Measurements from ENCODE around the gene OTOP3. TPM values are rescaled to one million over a fixed set of nuclear protein-coding genes. Genes with fewer than 3 reads are reported as not detected.
A peak's percentile ranks its signal among the peaks of the same experiment; 100 is the strongest.

OTOP3 gene
- total and polyA plus RNA-seq, 2 donors (not counting 1 experiment from before 2014, with no cell fraction given): not detected

GRCh38 chr17:74959826-74960515 lies 24.3 kb downstream of the OTOP3 start:
- H3K9ac ChIP-seq (ENCODE audit: insufficient read depth, low read length): no peak overlapping the region
- no peak overlapping the region for H3K4me3 ChIP-seq (replicated peaks in 1 of 4; ENCODE audit: control extremely low read depth in 1 of 4, insufficient read depth in 1 of 4, low read depth in 3 of 4, low read length in 4 of 4)
- H3K4me2 ChIP-seq (ENCODE audit: extremely low read depth, insufficient read depth, low read length): no peak overlapping the region
- no peak overlapping the region for H2AFZ ChIP-seq (ENCODE audit: low read length)
- H3K79me2 ChIP-seq (ENCODE audit: control insufficient read depth, insufficient read depth, low read length): no peaks in the 10 kb centered on the region
- DNase-seq (ENCODE audit: low read depth in 2 of 2): peak in 1 of 2 donors; percentile 48
- H3K4me1 ChIP-seq (ENCODE audit: control insufficient read depth, extremely low read depth, insufficient read depth, low read length): no peaks in the 10 kb centered on the region
- H3K36me3 ChIP-seq (ENCODE audit: control insufficient read depth, insufficient read depth, low read length): no peaks in the 10 kb centered on the region
- H3K27ac ChIP-seq (ENCODE audit: insufficient read depth, low read length): no peak overlapping the region
- no peak for TF ChIP-seq CTCF (conservative IDR thresholded peaks at IDR 0.05 in 1 of 2, IDR thresholded peaks at IDR 0.05 in 1 of 2; ENCODE audit: low read depth in 1 of 2, low read length in 2 of 2)
- no peak for TF ChIP-seq EZH2 (IDR thresholded peaks at IDR 0.05; ENCODE audit: low read length, missing control alignments)
- H3K9me3 ChIP-seq (ENCODE audit: control insufficient read depth, insufficient read depth, low read depth, low read length): no peaks in the 10 kb centered on the region
- peaks cover 4% of the 10 kb centered on the region for H3K27me3 ChIP-seq (ENCODE audit: control insufficient read depth, insufficient read depth, low read length)
- H4K20me1 ChIP-seq (ENCODE audit: control insufficient read depth, extremely low read depth, insufficient read depth, low read length): no peaks in the 10 kb centered on the region

GRCh38 chr17:74960570-74961342 lies 25.1 kb downstream of the OTOP3 start:
- DNase-seq (ENCODE audit: low read depth in 2 of 2): peak; percentile 29 to 38

More at GRCh38 chr17:74960570-74961342, 25.1 kb downstream of the OTOP3 start:
- Histone ChIP-seq H3K36me3 (ENCODE audit: control insufficient read depth, insufficient read depth, low read length) (no peaks in the 10 kb centered on the region), H3K4me2 (ENCODE audit: extremely low read depth, insufficient read depth, low read length) (no peak overlapping the region), H3K27ac (ENCODE audit: insufficient read depth, low read length) (no peak overlapping the region), H3K4me3 (replicated peaks in 1 of 4; ENCODE audit: control extremely low read depth in 1 of 4, insufficient read depth in 1 of 4, low read depth in 3 of 4, low read length in 4 of 4) (no peak overlapping the region), H3K79me2 (ENCODE audit: control insufficient read depth, insufficient read depth, low read length) (no peaks in the 10 kb centered on the region), H3K27me3 (ENCODE audit: control insufficient read depth, insufficient read depth, low read length) (peaks cover 2% of the 10 kb centered on the region), H4K20me1 (ENCODE audit: control insufficient read depth, extremely low read depth, insufficient read depth, low read length) (no peaks in the 10 kb centered on the region), H2AFZ (ENCODE audit: low read length) (no peak overlapping the region), H3K9ac (ENCODE audit: insufficient read depth, low read length) (no peak overlapping the region), H3K4me1 (ENCODE audit: control insufficient read depth, extremely low read depth, insufficient read depth, low read length) (no peaks in the 10 kb centered on the region), H3K9me3 (ENCODE audit: control insufficient read depth, insufficient read depth, low read depth, low read length) (no peaks in the 10 kb centered on the region)
- TF ChIP-seq EZH2 (IDR thresholded peaks at IDR 0.05; ENCODE audit: low read length, missing control alignments): no peak
- peak; percentile 21 to 62 for TF ChIP-seq CTCF (conservative IDR thresholded peaks at IDR 0.05 in 1 of 2, IDR thresholded peaks at IDR 0.05 in 1 of 2; ENCODE audit: low read depth in 1 of 2, low read length in 2 of 2)
